HG03520 (cell line): Measurements from ENCODE around the gene LRRC43.
"Not testable (repeated sequence)": the region's sequence is repeated elsewhere in the genome, so short reads cannot be mapped to it uniquely, and the experiment has no call there.

Source experiments
- ATAC-seq: cut with Tn5 transposase; IDR thresholded peaks from one replicate; pipeline ENCODE4 v1.9.1; 2021; ENCODE audit warnings: mild to moderate bottlenecking, moderate library complexity; ENCODE audit not compliant: unreplicated experiment

LRRC43 gene

GRCh38 chr12:122189626-122190475 lies 6.9 kb downstream of the LRRC43 start:
- no peak for ATAC-seq

- ATAC-seq, result no peak
Measured at GRCh38 chr12:122190842-122191668, 8.1 kb downstream of the LRRC43 start.

DNA sequence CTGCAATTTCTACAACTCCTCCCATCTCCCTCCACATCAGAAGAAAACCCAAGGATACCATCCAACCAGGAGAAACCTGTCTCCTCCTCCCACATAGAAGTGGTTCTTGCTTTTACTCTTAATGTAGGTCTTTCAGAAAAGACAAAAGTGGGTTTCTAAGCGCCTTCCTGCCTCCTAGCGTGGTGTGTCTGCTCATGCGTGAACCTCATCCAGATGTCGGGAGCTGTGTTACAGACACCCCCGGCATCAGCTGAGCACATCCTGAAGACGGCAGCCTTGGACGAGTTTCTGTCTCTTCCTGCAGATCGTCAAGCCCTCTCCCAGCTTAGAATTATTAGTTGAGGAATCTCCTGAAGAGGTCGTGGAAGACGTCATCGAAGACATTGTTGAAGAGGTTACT lies 9.5 kb downstream of the LRRC43 start:
- ATAC-seq, result no peak

DNA sequence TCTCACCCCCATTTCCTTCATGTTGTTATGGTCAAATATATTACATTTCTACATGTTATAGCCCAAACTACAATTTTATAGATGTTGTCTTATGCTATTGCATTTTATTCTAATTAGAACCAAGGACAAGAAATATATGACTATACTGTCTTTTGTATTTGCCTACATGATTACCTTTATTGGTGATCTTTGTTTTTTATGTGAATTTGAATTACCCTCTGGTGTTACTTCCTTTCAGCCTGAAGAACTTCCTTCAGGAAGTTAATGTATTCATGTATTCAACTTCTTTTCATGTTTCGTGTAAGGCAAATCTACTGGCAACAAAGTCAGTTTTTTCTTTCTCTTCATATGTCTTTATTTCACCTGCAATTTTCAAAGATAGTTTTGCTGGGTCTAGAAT lies 11.9 kb downstream of the LRRC43 start:
- ATAC-seq, result no peak

GRCh38 chr12:122195405-122195804 lies 12.5 kb downstream of the LRRC43 start:
- no peak for ATAC-seq

GRCh38 chr12:122197612-122197966 lies 14.7 kb downstream of the LRRC43 start:
- no peak for ATAC-seq

- ATAC-seq, result no peak
Measured at GRCh38 chr12:122199484-122200355, 16.8 kb downstream of the LRRC43 start.

DNA sequence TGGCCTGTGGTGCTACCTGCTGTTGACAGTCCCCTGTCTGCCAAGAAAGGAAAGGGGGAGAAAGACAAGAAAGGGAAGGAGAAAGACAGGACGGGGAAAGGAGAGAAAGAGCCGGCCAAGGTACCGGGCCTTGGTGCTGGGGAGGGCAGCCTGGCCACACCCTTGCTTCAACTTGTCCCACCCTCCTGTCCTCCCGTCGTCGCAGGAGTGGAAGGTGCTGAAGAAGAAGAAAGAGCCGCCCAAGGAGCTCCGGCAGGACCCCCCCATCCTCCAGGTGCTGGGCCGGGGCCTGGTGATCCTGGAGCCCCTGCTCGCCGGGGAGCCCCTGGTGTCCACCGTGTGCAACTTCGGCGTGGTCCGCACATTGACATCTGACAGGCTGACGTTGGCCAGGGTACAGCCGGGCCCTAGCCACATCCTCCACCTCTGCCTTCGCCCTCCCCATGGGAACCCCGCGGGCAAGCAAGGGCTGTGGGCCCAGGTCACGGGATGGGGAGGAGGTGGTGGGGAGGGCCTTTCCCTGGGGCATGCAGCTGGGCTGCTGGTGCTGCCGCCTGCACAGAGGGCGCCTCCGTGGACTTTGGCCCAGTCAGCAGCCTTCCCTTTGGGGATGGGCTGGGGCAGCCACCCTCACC lies 17.7 kb downstream of the LRRC43 start:
- ATAC-seq, result no peak

DNA sequence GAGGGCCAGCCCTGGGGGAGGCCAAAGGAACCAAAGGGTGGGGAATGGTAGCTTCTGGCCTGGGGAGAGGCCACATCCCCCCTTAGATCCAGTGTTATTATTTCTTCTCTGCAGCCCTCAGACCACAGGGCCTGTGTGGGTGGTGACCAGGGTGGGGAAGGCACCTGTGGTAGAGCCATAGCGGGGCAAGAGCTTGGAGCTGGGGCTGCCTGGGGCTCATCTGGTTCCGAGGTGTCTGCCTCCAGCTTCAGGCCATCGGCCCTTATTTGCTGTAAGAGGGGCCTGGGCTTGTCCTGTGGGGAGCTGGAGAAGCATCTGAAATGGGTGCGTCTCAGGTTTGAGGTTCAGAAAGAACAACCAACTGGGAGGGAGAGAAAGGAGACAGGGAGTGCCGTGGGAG lies 18.5 kb downstream of the LRRC43 start:
- no peak for ATAC-seq

DNA sequence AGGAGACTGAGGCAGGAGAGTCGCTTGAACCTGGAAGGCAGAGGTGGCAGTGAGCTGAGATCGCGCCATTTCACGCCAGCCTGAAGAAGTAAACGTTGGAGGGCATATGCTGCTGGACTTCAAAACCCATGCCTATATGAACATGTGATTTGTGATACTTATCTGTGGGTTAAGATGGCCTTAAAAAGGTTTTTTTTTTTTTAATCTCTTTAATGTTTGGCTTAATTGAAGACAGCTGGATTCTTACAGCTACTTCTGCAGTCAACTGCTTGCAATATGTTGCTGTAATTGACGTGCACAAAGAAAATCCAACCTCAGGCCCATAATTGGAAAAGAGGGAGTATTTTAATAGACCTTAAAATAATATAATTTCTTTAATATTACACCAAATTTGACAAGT lies 19.1 kb downstream of the LRRC43 start:
- ATAC-seq, result no peak

DNA sequence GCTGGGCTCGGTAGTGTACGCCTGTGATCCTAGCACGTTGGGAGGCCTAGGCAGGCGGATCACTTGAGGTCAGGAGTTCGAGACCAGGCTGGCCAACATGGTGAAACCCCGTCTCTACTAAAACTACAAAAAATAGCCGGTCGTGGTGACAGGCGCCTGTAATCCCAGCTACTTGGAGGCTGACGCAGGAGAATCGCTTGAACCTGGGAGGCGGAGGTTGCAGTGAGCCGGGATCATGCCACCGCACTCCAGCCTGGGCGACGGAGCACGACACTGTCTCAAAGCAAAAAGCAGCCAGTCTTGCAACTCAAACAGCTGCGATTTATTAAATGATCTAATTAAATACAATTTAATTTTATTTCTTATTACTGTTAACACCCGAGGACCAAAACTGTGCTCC lies 19.9 kb downstream of the LRRC43 start:
- ATAC-seq, result not testable (repeated sequence)

DNA sequence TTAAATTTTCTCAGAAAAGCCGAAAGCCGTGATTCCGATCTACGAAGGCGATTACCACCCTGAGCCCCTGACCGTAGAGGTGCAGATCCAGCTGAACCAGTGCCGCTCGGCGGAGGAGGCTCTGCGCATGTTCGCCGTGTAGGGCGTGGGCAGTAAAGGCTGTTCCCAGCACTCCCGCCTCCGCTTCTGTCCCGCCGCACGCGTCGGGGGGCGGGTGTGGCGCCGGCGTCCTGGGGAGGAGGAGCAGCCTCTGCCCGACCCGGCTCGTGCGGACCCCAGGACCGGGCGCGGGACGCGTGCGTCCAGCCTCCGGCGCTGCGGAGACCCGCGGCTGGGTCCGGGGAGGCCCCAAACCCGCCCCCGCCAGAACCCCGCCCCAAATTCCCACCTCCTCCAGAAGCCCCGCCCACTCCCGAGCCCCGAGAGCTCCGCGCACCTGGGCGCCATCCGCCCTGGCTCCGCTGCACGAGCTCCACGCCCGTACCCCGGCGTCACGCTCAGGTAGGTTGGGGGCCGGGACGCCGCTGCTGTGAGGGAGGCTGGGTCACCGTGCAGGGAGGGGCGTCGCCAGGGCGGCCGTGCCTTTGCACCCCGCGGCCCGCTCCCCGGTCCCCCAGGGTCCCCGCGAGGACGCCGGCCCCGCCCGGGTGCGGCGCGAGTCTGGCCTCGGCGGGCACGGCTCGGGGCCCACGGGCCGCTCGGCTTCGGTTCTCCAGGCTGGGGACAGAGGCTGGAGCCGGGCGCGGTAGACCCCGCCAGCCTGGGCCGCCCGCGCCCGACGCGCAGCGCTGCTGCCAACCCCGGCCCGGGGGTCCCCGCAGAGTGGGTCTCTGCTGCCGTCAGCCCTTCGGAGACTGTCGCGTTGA lies 20.6 kb downstream of the LRRC43 start, which contains the start of gene B3GNT4:
TSS of gene B3GNT4 (plus strand) at position 409 of the 866 bp plus-strand sequence. CDS start 910 bp downstream, outside the sequence.
- ATAC-seq, result no peak

- no peak for ATAC-seq
Measured at GRCh38 chr12:122204167-122205052, 21.5 kb downstream of the LRRC43 start.

DNA sequence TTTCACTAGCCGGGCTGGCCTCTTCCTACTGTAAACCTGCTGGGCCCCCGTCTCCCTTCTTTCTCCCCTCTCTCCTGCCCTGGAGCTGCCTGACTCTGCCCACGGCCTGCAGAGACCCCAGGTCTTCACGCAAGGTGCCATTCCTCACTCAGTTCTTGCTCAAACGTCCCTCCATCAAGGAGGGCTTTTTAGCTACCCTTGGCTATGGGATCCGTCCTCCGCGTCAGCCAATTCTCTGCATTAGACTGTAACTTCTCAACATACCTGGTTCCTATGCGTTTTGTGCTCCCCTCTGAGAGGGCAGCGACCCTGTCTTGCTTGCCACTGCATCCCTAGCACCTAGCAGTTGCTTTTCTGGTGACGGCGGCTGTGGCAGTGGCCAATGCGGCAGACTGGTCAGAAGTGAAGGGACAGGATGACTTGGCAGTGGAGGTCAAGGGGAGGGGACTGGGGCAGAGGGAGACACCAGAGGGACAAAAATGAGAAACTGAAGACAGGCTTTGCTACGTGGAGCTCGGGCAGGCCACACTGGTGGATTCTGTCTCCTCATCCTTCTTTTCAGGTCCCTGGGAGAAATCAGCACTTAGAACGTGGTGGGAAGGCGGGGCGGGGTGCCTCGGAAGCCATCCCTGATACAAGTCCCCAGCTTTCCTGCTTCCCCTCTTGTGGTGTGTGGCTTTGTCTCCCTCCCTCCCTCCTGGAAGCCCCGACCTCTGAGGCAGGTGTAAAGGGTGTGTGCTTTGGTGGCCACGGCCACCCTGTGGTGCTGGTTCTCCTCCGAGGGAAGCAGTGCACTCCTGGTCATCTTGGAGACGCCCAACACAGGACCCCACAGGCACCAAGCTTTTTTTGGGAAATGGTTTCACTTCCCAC lies 22.4 kb downstream of the LRRC43 start:
- ATAC-seq, result no peak

GRCh38 chr12:122206111-122206881 lies 23.4 kb downstream of the LRRC43 start:
- ATAC-seq, result no peak

DNA sequence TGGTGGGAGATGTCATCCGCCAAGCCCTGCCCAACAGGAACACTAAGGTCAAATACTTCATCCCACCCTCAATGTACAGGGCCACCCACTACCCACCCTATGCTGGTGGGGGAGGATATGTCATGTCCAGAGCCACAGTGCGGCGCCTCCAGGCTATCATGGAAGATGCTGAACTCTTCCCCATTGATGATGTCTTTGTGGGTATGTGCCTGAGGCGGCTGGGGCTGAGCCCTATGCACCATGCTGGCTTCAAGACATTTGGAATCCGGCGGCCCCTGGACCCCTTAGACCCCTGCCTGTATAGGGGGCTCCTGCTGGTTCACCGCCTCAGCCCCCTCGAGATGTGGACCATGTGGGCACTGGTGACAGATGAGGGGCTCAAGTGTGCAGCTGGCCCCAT lies 24.1 kb downstream of the LRRC43 start:
- ATAC-seq, result no peak

- no peak for ATAC-seq
Measured at GRCh38 chr12:122207391-122207790, 24.5 kb downstream of the LRRC43 start.
